ENCODE results near the gene CFAP141. TPM values are rescaled to one million over a fixed set of nuclear protein-coding genes. Genes with fewer than 3 reads are reported as not detected.

The CFAP141 gene
- total RNA-seq, 8 experiments from 2014 or later = 3.7 TPM; not detected in 7

DNA sequence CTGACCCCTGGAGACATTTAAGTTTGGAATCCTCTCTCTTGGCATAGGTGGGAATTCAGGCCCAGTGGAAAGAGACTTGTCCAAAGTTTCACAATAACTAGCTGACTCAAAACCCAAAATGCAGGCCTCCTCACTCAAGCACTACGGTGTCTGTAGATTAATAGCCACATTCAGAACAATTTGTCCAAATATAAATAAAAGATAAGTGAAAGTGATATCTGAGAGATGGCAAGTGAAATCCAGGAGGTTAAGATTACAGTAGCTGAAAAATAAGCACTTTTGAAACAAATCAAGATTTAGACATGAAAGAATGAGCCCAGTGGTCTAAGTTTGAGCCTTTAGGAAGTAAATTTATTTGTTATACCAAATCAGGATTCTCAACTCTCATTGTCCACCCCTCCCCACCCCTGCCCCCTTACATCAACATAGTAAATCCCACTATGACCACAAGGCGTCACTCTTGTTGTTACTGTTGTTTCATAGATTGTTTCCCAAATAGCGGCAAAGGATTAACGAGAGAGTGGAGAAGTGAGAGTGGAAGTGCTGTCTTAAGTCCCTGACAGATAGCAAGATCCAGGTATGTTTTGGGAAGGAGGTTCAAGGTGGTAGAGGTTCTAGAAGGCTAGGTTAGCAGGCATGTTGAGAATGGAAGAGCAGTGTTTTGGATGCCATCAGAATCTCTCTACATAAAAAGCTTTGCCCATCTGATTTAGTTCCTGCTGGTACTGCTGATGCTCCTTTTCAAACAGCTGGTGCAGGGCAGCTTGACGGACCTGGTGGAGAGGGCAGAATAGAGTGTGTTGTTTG, 7.2 kb downstream of the CFAP141 start:
- WGBS, 10 experiments = 0 to 50% (median 21%) methylated on average over 1 to 5 of the region's 5 CpGs; no CpG with 5 or more reads in 3 of the 10 experiments

GRCh38 chr1:154193821-154194220, 12.3 kb downstream of the CFAP141 start:
- H3K4me3 ChIP-seq = no peak overlapping the region
- peaks cover 9 to 11% of the 10 kb centered on the region in 2 donors for H3K4me1 ChIP-seq (replicated peaks in 1 of 2)
- in situ Hi-C loops (cut with MboI; ENCODE audit: low pct_unique_long_range_greater_than_20kb in 2 of 9, low sequenced_read_pairs in 9 of 9, unreplicated experiment in 9 of 9) = no loop called here
- H3K27ac ChIP-seq = no peak overlapping the region
- ATAC-seq (replicated peaks in 6 of 8) = peak in 3 of 8 experiments; percentile 35 to 66 (median 60)
- 0 to 100% (median 73%) methylated on average over 1 to 7 of the region's 8 CpGs; no CpG with 5 or more reads in 3 of the 10 experiments for WGBS, 10 experiments

More for the DNA sequence above, 7.2 kb downstream of the CFAP141 start:
- peak; percentile 64 to 89 (median 75) for ATAC-seq (replicated peaks in 6 of 8)
- no peak overlapping the region for H3K4me3 ChIP-seq
- no peak overlapping the region for H3K27ac ChIP-seq
- in situ Hi-C loops (cut with MboI; ENCODE audit: low pct_unique_long_range_greater_than_20kb in 2 of 9, low sequenced_read_pairs in 9 of 9, unreplicated experiment in 9 of 9) = no loop called here
- H3K4me1 ChIP-seq (replicated peaks in 1 of 2) = no peaks in the 10 kb centered on the region

GRCh38 chr1:154192476-154192875, 13.7 kb downstream of the CFAP141 start:
- Histone ChIP-seq H3K4me3 (no peak overlapping the region), H3K4me1 (replicated peaks in 1 of 2) (peaks cover 9 to 11% of the 10 kb centered on the region in 2 donors), H3K27ac (no peak overlapping the region)
- in situ Hi-C loops (cut with MboI; ENCODE audit: low pct_unique_long_range_greater_than_20kb in 2 of 9, low sequenced_read_pairs in 9 of 9, unreplicated experiment in 9 of 9) = no loop called here
- ATAC-seq (replicated peaks in 6 of 8) = peak in 2 of 8 experiments; percentile 15 to 27
- 0 to 90% (median 64%) methylated on average over 1 to 3 of the region's 3 CpGs; no CpG with 5 or more reads in 2 of the 10 experiments for WGBS, 10 experiments

DNA sequence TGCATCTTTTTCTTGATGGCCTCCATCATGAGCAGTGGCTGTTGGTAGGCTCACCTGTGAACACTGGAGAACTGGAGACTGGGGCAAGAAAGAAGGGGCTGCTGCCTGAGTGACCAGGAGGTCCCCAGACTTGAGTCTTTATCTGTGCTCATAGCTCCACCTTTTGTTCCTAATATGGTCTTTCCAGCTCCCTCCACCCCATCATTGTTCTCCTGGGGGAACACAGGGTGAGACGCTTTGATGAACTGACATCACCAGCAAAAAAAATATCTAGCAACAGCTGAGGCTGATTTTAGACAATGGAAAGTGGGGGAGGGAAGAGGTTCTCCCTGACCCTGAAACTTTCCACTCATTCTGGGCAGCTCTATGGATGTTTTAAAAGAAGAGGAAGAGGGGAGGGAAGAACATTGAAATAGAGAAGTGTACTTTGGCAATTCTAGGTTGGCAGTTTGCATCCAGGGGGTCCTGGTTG, 14.1 kb downstream of the CFAP141 start, which contains the start of gene TPM3:
TPM3 (minus strand) TSS at position 111 of the 472 bp plus-strand sequence; CDS start at position 29, 82 bp downstream.
- Histone ChIP-seq H3K4me3 (no peak within 1 kb of the TSS), H3K27ac (no peak within 1 kb of the TSS), H3K4me1 (replicated peaks in 1 of 2) (peaks cover 9 to 11% of the 10 kb centered on the region in 2 donors)
- peak in 5 of 8 experiments; percentile 25 to 83 (median 65) for ATAC-seq (replicated peaks in 6 of 8)
- 0 to 54% (median 5%) methylated on average over 1 of the region's 1 CpG; no CpG with 5 or more reads in 4 of the 10 experiments for WGBS, 10 experiments
- in situ Hi-C loops (cut with MboI; ENCODE audit: low pct_unique_long_range_greater_than_20kb in 2 of 9, low sequenced_read_pairs in 9 of 9, unreplicated experiment in 9 of 9) = no loop called here

DNA sequence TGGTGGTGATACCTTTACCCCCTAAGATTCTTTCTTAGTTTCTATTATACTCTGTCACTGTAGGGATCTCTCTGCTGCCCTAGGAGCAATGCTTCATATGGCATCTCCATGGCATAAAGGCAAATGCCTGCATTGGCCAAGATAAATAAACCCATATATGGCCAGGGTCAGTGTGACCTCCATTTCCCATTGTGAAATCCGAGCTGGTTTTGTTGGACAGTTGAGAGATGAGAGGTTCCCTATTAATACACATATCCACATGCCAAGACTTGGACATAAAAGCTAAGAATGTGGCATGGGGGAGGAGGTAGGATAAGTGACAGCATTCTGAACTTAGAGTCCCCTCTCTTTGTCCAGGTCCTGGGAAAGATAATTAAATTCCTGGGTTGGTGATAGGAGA, 15.6 kb downstream of the CFAP141 start:
- ATAC-seq (replicated peaks in 6 of 8) = peak in 1 of 8 experiments; percentile 64

DNA sequence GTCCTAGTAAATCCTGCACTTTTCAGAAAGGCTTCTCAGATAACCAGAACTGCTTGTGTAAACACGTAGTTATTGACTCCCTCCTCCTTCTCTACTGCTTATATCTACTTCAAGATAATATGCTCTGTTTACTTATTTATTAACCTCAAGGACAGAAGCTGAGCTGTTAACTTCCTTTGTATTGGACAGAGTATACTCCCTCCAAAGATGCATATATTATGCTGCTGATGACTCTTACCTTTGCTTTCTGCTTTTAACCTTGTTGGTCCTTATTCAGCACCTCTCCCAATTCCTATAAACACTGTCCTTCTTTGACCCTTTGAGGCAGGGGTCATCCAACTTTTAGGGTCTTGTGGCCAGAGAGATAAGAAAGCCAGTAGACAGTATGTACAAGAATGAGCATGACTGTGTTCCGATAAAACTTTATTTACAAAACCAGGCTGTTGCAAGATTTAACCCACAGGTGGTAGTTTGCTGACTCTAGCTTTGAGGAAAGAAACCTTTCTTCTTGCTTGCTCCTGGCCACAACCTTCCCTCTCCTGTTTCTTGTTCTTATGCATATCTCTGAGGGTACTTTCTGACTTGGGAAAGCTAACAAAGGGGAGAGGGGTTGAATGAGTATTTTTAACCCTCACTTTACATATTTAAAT, 19.2 kb downstream of the CFAP141 start:
- no peak overlapping the region for H3K4me3 ChIP-seq
- peaks cover 3 to 9% of the 10 kb centered on the region in 2 donors for H3K4me1 ChIP-seq (replicated peaks in 1 of 2)
- no peak for ATAC-seq (replicated peaks in 6 of 8)

More for the DNA sequence above, 15.6 kb downstream of the CFAP141 start:
- WGBS, 10 experiments = 0 to 80% (median 59%) methylated on average over 1 of the region's 1 CpG; no CpG with 5 or more reads in 2 of the 10 experiments
- Histone ChIP-seq H3K4me1 (replicated peaks in 1 of 2) (peaks cover 9 to 11% of the 10 kb centered on the region in 2 donors), H3K27ac (no peak overlapping the region), H3K4me3 (no peak overlapping the region)
- in situ Hi-C loops (cut with MboI; ENCODE audit: low pct_unique_long_range_greater_than_20kb in 2 of 9, low sequenced_read_pairs in 9 of 9, unreplicated experiment in 9 of 9) = no loop called here

GRCh38 chr1:154186177-154186576, 20.0 kb downstream of the CFAP141 start:
- in situ Hi-C loops (cut with MboI; ENCODE audit: low pct_unique_long_range_greater_than_20kb in 2 of 9, low sequenced_read_pairs in 9 of 9, unreplicated experiment in 9 of 9) = no loop called here
- H3K4me3 ChIP-seq = no peak overlapping the region
- 25 to 89% (median 60%) methylated on average over 1 of the region's 1 CpG; no CpG with 5 or more reads in 3 of the 10 experiments for WGBS, 10 experiments
- no peak overlapping the region for H3K27ac ChIP-seq
- H3K4me1 ChIP-seq (replicated peaks in 1 of 2) = peaks cover 7 to 14% of the 10 kb centered on the region in 2 donors
- ATAC-seq (replicated peaks in 6 of 8) = peak in 2 of 8 experiments; percentile 1

More for the DNA sequence above, 19.2 kb downstream of the CFAP141 start:
- in situ Hi-C loops (cut with MboI; ENCODE audit: low pct_unique_long_range_greater_than_20kb in 2 of 9, low sequenced_read_pairs in 9 of 9, unreplicated experiment in 9 of 9) = no loop called here
- 0 to 71% (median 23%) methylated on average over 1 to 2 of the region's 2 CpGs for WGBS, 10 experiments
- H3K27ac ChIP-seq = no peak overlapping the region

DNA sequence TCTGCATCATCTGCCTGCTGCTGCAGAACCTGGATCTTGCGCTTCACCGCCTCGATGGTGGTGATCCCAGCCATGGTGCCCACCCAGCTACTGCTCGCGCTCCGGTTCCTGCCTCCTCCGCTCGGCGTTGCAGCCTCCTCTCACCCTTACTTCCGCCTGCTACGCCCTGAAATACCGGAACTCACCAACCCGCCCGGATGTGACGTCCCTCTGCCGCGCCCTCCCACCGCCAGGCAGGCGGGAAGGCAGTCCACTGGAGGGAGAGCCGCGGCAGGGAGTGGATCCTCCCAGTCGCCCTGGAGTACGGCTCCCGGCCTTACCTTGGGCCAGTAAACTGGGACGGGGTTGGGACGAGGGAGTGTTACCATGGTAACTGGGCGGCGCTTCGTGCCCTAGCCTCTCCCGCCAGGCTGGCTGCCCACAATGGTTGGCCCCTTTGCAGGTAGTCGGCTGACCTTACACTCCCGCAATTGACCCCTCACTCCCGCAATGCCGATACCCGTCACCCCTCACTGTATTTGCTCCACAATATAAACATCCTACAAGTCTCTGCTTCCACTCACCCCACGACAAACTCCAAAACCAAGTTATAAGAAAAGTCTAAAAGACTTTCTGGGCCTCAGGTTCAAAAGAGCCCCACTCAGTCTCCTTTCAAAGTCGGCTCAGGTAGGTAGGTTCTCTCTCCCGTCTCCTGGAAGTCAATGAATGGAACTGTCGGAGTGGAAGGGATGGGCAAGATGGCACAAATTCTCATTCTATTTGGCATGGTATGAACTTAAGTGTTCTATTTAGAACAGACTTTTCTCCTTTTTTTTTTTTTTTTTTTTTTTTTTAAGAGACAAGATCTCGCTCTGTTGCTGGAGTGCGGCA, 22.9 kb downstream of the CFAP141 start:
- in situ Hi-C loops (cut with MboI; ENCODE audit: low pct_unique_long_range_greater_than_20kb in 2 of 9, low sequenced_read_pairs in 9 of 9, unreplicated experiment in 9 of 9) = no loop called here
- H3K4me3 ChIP-seq = peak overlapping the region; percentile 69 to 99 (median 79)
- 2 to 15% (median 7%) methylated on average over 2 to 33 of the region's 41 CpGs; no CpG with 5 or more reads in 1 of the 10 experiments for WGBS, 10 experiments
- peak; percentile 75 to 99 (median 97) for ATAC-seq (replicated peaks in 6 of 8)
- peaks cover 32 to 34% of the 10 kb centered on the region in 2 donors for H3K4me1 ChIP-seq (replicated peaks in 1 of 2)
- H3K27ac ChIP-seq = peak overlapping the region; percentile 73 to 85

- Histone ChIP-seq H3K4me1 (replicated peaks in 1 of 2) (peaks cover 37 to 42% of the 10 kb centered on the region in 2 donors), H3K4me3 (peak overlapping the region; percentile 69 to 99 (median 79)), H3K27ac (peak overlapping the region; percentile 73 to 85)
- in situ Hi-C loops (cut with MboI; ENCODE audit: low pct_unique_long_range_greater_than_20kb in 2 of 9, low sequenced_read_pairs in 9 of 9, unreplicated experiment in 9 of 9) = no loop called here
- ATAC-seq (replicated peaks in 6 of 8) = peak; percentile 20 to 51 (median 38)
- 0 to 10% (median 0%) methylated on average over 1 to 16 of the region's 35 CpGs; no CpG with 5 or more reads in 4 of the 10 experiments for WGBS, 10 experiments
Measured at GRCh38 chr1:154182344-154183045, 23.6 kb downstream of the CFAP141 start.

DNA sequence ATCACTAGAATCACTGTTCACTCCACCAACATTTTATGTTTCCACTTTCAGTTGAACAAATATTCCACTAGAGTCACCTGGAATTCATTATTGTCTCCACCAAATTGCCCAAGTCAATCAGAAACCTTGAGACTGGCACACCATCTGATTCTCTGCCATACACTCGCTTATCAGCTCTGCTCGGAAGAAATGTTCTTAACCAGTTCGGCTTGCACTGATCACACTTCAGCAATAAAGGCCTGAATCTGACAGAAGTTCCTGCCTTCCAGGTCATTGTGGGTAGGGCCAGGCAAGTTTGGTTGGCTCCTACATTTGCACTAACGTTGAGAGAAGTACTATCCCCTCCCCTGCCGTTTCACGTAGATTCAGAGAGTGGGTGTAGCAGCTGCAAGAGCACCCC, 24.2 kb downstream of the CFAP141 start:
- H3K4me1 ChIP-seq (replicated peaks in 1 of 2) = peaks cover 37 to 47% of the 10 kb centered on the region in 2 donors
- 0 to 20% (median 2%) methylated on average over 1 to 6 of the region's 6 CpGs; no CpG with 5 or more reads in 4 of the 10 experiments for WGBS, 10 experiments
- ATAC-seq (replicated peaks in 6 of 8) = no peak
- peak overlapping the region; percentile 69 to 99 (median 79) for H3K4me3 ChIP-seq
- H3K27ac ChIP-seq = peak overlapping the region; percentile 73 to 85
- in situ Hi-C loops (cut with MboI; ENCODE audit: low pct_unique_long_range_greater_than_20kb in 2 of 9, low sequenced_read_pairs in 9 of 9, unreplicated experiment in 9 of 9) = no loop called here

GRCh38 chr1:154179946-154180687, 26.0 kb downstream of the CFAP141 start:
- 33 to 100% (median 90%) methylated on average over 1 to 3 of the region's 3 CpGs for WGBS, 10 experiments
- in situ Hi-C loops (cut with MboI; ENCODE audit: low pct_unique_long_range_greater_than_20kb in 2 of 9, low sequenced_read_pairs in 9 of 9, unreplicated experiment in 9 of 9) = no loop called here
- ATAC-seq (replicated peaks in 6 of 8) = no peak
- Histone ChIP-seq H3K4me3 (no peak overlapping the region), H3K27ac (no peak overlapping the region), H3K4me1 (replicated peaks in 1 of 2) (peaks cover 37 to 48% of the 10 kb centered on the region in 2 donors)
